HuH-7.5 (cell line): Measurements from ENCODE around the gene NPM1.

Experiments used
- DNase-seq: peaks from one replicate; pipeline ENCODE4 v3.0.0; 2011; ENCODE audit warnings: low spot score

The NPM1 gene

DNA sequence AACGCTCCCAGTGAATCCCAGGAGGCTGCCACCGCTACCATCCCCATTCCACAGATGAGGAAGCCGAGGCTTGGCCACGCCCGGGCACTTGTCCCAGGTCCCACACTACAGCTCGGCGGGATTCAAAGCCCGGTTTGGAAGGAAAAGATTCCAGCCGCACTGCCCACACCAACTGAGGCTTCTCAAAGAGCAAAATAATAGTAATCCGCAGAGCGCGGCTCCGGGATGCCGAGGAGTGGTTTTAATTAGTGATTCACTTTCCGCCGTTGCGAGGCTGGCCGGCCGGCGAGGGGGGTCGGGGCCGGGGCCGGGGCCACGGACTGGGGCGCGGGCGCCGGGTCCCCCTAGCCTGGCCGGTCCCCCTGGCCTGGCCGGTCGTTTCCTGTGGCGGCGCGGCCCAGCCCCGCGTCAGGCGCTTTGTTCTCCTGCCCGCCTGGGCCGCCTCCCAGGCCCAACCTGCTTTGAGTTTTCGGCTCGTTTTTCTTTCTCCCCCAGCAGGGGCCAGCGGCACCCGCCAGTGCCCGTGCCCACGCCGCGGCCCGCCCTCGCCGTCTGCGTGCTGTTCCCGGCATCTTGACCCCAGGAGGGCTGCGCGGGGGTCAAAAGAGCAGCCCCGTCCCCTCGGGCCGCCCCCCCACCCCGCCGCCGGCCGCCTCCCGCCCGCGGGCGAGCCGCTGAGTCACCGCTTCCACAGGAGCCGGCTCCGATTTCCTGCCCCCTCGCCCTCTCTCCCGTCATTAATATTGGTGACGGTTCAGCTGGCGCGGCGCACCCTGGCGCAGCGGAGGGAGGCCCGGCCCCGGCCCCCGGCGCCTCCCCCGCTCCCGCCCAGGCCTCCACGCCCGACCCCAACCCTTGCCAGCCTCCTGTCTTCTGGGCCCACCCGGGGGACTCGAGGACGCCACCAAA lies 63.0 kb downstream of the NPM1 start:
- no peak for DNase-seq

DNA sequence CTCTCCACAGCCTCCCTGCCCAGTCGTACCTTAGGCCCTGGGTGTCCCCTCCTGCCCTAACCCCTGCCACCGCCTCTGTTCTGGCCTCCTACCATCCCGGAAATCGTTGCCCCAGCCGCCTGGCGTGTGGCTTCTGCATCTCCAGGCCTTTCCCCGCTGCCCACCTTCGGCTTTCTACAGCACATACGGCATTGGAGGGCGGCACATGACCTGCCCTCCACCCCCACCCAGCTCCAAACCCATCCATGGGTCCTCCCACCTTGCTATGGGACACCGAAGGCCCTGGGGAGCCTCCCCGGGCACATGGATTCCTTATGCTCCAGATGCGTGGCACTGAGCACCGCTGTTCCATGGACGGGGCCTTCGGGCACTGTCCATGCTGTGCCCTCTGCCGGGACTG lies 63.8 kb downstream of the NPM1 start:
- DNase-seq, result no peak

- no peak for DNase-seq
Observed at GRCh38 chr5:171453056-171453725, 65.5 kb downstream of the NPM1 start.

DNA sequence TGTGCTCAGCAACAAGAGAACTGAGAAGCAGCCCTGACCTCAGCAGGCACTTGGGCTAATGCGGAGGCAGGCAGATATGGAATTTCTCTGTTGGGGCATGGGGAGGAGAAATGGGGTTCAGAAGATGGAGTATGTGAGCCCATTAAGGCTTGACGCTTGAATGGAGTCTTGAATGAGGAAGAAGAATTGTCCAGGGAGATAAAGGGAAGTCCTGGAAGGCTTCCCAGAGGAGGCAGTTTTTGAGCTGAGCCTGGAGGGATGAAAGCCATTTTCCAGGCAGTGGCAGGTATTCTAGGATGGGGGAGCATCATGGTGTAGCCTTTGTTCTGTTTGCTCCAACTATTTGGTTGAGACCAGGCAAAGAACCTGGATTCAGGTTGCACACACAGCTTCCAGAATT lies 66.3 kb downstream of the NPM1 start:
- no peak for DNase-seq

- no peak for DNase-seq
Observed at GRCh38 chr5:171454549-171454948, 66.9 kb downstream of the NPM1 start.

GRCh38 chr5:171455522-171455921 lies 67.9 kb downstream of the NPM1 start:
- DNase-seq, result no peak

DNA sequence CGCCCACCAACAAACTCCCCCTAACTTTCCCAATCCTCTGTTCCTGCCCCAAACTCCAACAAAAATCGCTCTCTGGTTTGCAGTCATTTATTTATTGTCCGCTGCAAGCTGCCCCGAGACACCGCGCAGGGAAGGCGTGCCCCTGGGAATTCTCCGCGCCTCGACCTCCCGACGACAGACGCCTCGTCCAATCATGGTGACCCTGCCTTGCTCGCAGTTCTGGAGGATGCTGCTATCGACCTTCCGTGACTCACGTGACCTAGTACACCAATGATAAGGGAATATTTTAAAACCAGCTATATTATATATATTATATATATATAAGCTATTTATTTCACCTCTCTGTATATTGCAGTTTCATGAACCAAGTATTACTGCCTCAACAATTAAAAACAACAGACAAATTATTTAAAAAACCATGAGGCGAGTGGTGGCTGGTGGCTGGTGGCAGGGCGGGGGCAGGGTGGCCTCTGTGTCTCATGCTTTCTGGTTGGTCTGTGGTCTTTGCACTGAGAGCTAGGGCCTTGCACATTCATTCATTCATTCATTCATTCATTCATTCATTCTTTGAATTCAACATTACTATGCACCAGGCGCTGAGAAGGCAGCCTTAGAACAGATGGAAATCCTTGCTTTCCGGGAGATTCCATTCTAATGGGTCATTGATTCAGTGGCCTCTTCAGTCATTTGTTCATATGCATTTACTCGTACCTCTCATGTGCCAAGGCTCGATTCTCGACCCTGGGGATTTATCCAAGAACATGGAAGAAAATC lies 69.7 kb downstream of the NPM1 start:
- no peak for DNase-seq

GRCh38 chr5:171459839-171460238 lies 72.2 kb downstream of the NPM1 start:
- no peak for DNase-seq
